ENCODE results near the gene ERAP2.
"Not testable (repeated sequence)": the region's sequence is repeated elsewhere in the genome, so short reads cannot be mapped to it uniquely, and the experiment has no call there.

ERAP2 gene

GRCh38 chr5:96871027-96871399, 5.3 kb upstream of the ERAP2 start:
- TF ChIP-seq, protein P1, sequence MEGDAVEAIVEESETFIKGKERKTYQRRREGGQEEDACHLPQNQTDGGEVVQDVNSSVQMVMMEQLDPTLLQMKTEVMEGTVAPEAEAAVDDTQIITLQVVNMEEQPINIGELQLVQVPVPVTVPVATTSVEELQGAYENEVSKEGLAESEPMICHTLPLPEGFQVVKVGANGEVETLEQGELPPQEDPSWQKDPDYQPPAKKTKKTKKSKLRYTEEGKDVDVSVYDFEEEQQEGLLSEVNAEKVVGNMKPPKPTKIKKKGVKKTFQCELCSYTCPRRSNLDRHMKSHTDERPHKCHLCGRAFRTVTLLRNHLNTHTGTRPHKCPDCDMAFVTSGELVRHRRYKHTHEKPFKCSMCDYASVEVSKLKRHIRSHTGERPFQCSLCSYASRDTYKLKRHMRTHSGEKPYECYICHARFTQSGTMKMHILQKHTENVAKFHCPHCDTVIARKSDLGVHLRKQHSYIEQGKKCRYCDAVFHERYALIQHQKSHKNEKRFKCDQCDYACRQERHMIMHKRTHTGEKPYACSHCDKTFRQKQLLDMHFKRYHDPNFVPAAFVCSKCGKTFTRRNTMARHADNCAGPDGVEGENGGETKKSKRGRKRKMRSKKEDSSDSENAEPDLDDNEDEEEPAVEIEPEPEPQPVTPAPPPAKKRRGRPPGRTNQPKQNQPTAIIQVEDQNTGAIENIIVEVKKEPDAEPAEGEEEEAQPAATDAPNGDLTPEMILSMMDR (IDR thresholded peaks at IDR 0.05; ENCODE audit: low read length, missing control alignments), result no peak
- DNase-seq (ENCODE audit: low read depth), result no peak
- H3K4me3 ChIP-seq (replicated peaks; ENCODE audit: low read depth, low read length), result no peak overlapping the region

DNA sequence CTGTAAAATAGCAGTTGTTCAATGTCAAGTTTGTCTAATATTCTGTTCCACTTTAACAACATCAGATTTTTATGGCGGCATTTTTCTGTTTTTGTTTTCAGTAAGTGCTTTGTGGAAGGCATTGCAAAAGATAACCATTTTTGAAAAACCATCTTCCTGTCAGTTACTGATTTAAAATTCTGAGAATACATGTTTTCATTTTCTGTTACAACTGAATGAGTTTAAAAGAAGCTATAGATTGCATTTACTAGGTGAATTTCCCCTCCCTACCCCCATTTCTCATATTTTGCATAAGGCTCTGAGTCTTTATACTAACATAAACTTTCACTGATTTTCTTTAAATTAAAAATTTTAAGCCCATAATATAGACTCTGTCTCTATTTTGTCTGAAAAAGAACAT, 4.6 kb upstream of the ERAP2 start:
- H3K4me3 ChIP-seq (replicated peaks; ENCODE audit: low read depth, low read length), result no peak overlapping the region
- TF ChIP-seq, protein P1 (IDR thresholded peaks at IDR 0.05; ENCODE audit: low read length, missing control alignments), result no peak
- DNase-seq (ENCODE audit: low read depth), result no peak

GRCh38 chr5:96873449-96873848, 2.9 kb upstream of the ERAP2 start:
- no peak for DNase-seq (ENCODE audit: low read depth)
- TF ChIP-seq, protein P1 (IDR thresholded peaks at IDR 0.05; ENCODE audit: low read length, missing control alignments), result no peak
- H3K4me3 ChIP-seq (replicated peaks; ENCODE audit: low read depth, low read length), result no peak overlapping the region

DNA sequence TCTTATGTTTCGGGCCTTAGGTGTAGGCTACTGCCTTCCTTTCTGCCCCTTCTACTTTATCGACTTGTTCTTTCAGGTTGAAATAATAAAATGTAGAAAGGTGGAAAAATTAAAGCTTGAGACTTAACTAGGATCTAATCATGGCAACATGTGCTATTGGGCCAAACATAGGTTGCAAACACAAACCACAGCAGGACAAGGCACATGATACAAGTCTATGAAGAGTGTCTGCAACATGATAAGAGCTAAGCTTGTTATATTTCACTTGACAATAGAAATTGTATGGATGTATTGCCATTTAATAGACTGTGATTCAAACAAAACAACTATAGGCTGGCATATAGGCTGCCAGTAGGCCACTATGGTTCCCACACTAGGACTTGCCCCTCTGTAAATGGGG, 1.7 kb upstream of the ERAP2 start:
- TF ChIP-seq, protein P1 (IDR thresholded peaks at IDR 0.05; ENCODE audit: low read length, missing control alignments), result no peak
- DNase-seq (ENCODE audit: low read depth), result no peak
- no peak overlapping the region for H3K4me3 ChIP-seq (replicated peaks; ENCODE audit: low read depth, low read length)

- DNase-seq (ENCODE audit: low read depth), result no peak
- TF ChIP-seq, protein P1 (IDR thresholded peaks at IDR 0.05; ENCODE audit: low read length, missing control alignments), result no peak
- H3K4me3 ChIP-seq (replicated peaks; ENCODE audit: low read depth, low read length), result peak overlapping the region; percentile 55
Measured at GRCh38 chr5:96875791-96876291, 459 bp upstream of the ERAP2 start.

DNA sequence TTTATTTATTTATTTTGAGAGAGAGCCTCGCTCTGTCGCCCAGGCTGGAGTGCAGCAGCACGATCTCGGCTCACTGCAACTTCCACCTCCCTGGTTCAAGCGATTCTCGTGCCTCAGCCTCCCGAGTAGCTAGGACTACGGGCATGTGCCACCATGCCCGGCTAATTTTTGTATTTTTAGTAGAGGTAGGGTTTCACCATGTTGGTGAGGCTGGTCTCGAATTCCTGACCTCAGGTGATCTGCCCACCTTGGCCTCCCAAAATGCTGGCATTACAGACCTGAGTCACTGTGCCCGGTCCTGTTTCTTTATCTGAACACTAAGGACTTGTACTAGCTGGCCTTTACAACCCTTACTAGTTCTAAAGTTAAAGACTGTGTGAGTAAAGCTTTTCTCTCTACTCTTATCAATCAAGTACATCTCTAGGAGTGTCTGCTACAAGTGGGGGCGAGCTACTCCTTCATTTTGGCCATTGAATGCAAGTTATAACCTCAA, 723 bp downstream of the ERAP2 start:
- peak overlapping the region; percentile 55 for H3K4me3 ChIP-seq (replicated peaks; ENCODE audit: low read depth, low read length)
- not testable (repeated sequence) for DNase-seq (ENCODE audit: low read depth)

DNA sequence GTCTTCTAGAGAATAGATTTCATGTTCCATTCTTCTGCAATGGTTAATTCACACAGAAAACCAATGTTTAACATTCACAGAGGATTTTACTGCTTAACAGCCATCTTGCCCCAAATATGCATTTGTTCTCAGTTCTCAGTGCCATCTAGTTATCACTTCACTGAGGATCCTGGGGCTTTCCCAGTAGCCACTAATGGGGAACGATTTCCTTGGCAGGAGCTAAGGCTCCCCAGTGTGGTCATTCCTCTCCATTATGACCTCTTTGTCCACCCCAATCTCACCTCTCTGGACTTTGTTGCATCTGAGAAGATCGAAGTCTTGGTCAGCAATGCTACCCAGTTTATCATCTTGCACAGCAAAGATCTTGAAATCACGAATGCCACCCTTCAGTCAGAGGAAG, 3.4 kb downstream of the ERAP2 start:
- DNase-seq (ENCODE audit: low read depth), result no peak
- TF ChIP-seq, protein P1 (IDR thresholded peaks at IDR 0.05; ENCODE audit: low read length, missing control alignments), result no peak
- no peak overlapping the region for H3K4me3 ChIP-seq (replicated peaks; ENCODE audit: low read depth, low read length)

All from fibroblast of pulmonary artery (primary cell).